HG03342 (cell line): ENCODE measurements around the gene SLC26A11.

ENCODE experiments used
- ATAC-seq: cut with Tn5 transposase; IDR thresholded peaks from one replicate; pipeline ENCODE4 v1.9.1; 2021; ENCODE audit warnings: mild to moderate bottlenecking, moderate library complexity; ENCODE audit not compliant: unreplicated experiment

SLC26A11 gene

GRCh38 chr17:80277751-80278671 lies 57.8 kb downstream of the SLC26A11 start:
- ATAC-seq = no peak

GRCh38 chr17:80279895-80280294 lies 59.7 kb downstream of the SLC26A11 start:
- ATAC-seq = no peak

- no peak for ATAC-seq
These were observed 61.3 kb downstream of the SLC26A11 start for GRCh38 chr17:80281516-80281915.

- ATAC-seq = no peak
These were observed 63.1 kb downstream of the SLC26A11 start for GRCh38 chr17:80283116-80283852.

- ATAC-seq = no peak
These were observed 64.4 kb downstream of the SLC26A11 start for GRCh38 chr17:80284631-80285030.

- ATAC-seq = no peak
These were observed 65.2 kb downstream of the SLC26A11 start for GRCh38 chr17:80285237-80285920.

- no peak for ATAC-seq
These were observed 66.4 kb downstream of the SLC26A11 start for GRCh38 chr17:80286638-80286960.

GRCh38 chr17:80287038-80287437 lies 66.8 kb downstream of the SLC26A11 start:
- ATAC-seq = no peak

- ATAC-seq = no peak
These were observed 67.8 kb downstream of the SLC26A11 start for GRCh38 chr17:80287806-80288567.

- ATAC-seq = no peak
These were observed 69.4 kb downstream of the SLC26A11 start for GRCh38 chr17:80289616-80290015.

- ATAC-seq = no peak
These were observed 69.9 kb downstream of the SLC26A11 start for GRCh38 chr17:80290156-80290555.

- no peak for ATAC-seq
These were observed 71.0 kb downstream of the SLC26A11 start for GRCh38 chr17:80291260-80291659.

- ATAC-seq = no peak
These were observed 71.7 kb downstream of the SLC26A11 start for GRCh38 chr17:80291691-80292487.

GRCh38 chr17:80292521-80292971 lies 72.3 kb downstream of the SLC26A11 start:
- ATAC-seq = no peak

GRCh38 chr17:80294210-80294609 lies 74.0 kb downstream of the SLC26A11 start:
- no peak for ATAC-seq

GRCh38 chr17:80294653-80295052 lies 74.4 kb downstream of the SLC26A11 start:
- no peak for ATAC-seq

GRCh38 chr17:80295146-80295545 lies 74.9 kb downstream of the SLC26A11 start:
- no peak for ATAC-seq

- no peak for ATAC-seq
These were observed 75.3 kb downstream of the SLC26A11 start for GRCh38 chr17:80295559-80295958.

GRCh38 chr17:80296221-80296620 lies 76.0 kb downstream of the SLC26A11 start:
- ATAC-seq = no peak

GRCh38 chr17:80297996-80298560 lies 77.9 kb downstream of the SLC26A11 start:
- no peak for ATAC-seq
